Chondrocyte (in vitro differentiated cells): ENCODE data around the gene GASK1B. TPM values are rescaled to one million over a fixed set of nuclear protein-coding genes. Genes with fewer than 3 reads are reported as not detected.

ENCODE experiments used
- DNase-seq: peaks from one replicate; pipeline ENCODE4 v3.0.0; 2021; ENCODE audit warnings: mixed read lengths, low spot score
- H3K27ac Mint-ChIP-seq: one replicate; pipeline ENCODE4 v1.8.0; 2021; ENCODE audit warnings: mild to moderate bottlenecking, moderate library complexity, mixed read lengths; ENCODE audit not compliant: unreplicated experiment
- H3K27me3 Mint-ChIP-seq: 2 replicates; pipeline ENCODE4 v1.8.0; 2021; ENCODE audit warnings: low read depth, mixed read lengths
- H3K36me3 Mint-ChIP-seq: 2 replicates; pipeline ENCODE4 v1.8.0; 2021; ENCODE audit warnings: low read depth, mixed read lengths
- H3K4me1 Mint-ChIP-seq: 2 replicates; pipeline ENCODE4 v1.8.0; 2021; ENCODE audit warnings: low read depth, mild to moderate bottlenecking, mixed read lengths
- H3K4me3 Mint-ChIP-seq: one replicate; pipeline ENCODE4 v1.8.0; 2021; ENCODE audit warnings: mild to moderate bottlenecking, moderate library complexity, mixed read lengths; ENCODE audit not compliant: unreplicated experiment
- H3K9me3 Mint-ChIP-seq: 2 replicates; pipeline ENCODE4 v1.8.0; 2021; ENCODE audit warnings: low read depth, mixed read lengths
- CTCF ChIP-seq: fragments of 200-600 bp; sonication (generic); IDR thresholded peaks from 2 replicates; pipeline ENCODE4 v1.5.0; 2021; ENCODE audit warnings: antibody characterized with exemption, mild to moderate bottlenecking, moderate library complexity
- total RNA-seq: library from RNA; stranded (reverse); gene quantifications from 3 replicates; pipeline ENCODE4 v1.2.1, GENCODE V29; 2021

GASK1B gene
- total RNA-seq, 1 donor from 2014 or later: 37.6 TPM

GRCh38 chr4:158146736-158147135 lies 26.1 kb downstream of the GASK1B start:
- TF ChIP-seq CTCF: no peak
- Mint-ChIP-seq H3K4me1 (peaks cover 10% of the 10 kb centered on the region), H3K4me3 (no peak overlapping the region), H3K27me3 (no peaks in the 10 kb centered on the region), H3K36me3 (peaks cover 13% of the 10 kb centered on the region), H3K9me3 (peaks cover 2% of the 10 kb centered on the region), H3K27ac (no peak overlapping the region)
- DNase-seq: no peak

- H3K36me3 Mint-ChIP-seq: peaks cover 1% of the 10 kb centered on the region
- DNase-seq: no peak
- H3K4me3 Mint-ChIP-seq: no peak overlapping the region
- TF ChIP-seq CTCF: no peak
- no peaks in the 10 kb centered on the region for H3K9me3 Mint-ChIP-seq
- H3K4me1 Mint-ChIP-seq: peaks cover 25% of the 10 kb centered on the region
- H3K27me3 Mint-ChIP-seq: no peaks in the 10 kb centered on the region
- H3K27ac Mint-ChIP-seq: no peak overlapping the region
These were observed 33.7 kb downstream of the GASK1B start for GRCh38 chr4:158139086-158139485.

GRCh38 chr4:158134222-158134621 lies 38.6 kb downstream of the GASK1B start:
- Mint-ChIP-seq H3K4me1 (peaks cover 20% of the 10 kb centered on the region), H3K36me3 (peaks cover 10% of the 10 kb centered on the region)

GRCh38 chr4:158133551-158133950 lies 39.3 kb downstream of the GASK1B start:
- H3K27me3 Mint-ChIP-seq: no peaks in the 10 kb centered on the region
- DNase-seq: no peak
- TF ChIP-seq CTCF: no peak
- no peak overlapping the region for H3K27ac Mint-ChIP-seq
- H3K4me3 Mint-ChIP-seq: no peak overlapping the region
- H3K9me3 Mint-ChIP-seq: no peaks in the 10 kb centered on the region
- peaks cover 15% of the 10 kb centered on the region for H3K4me1 Mint-ChIP-seq
- H3K36me3 Mint-ChIP-seq: peaks cover 12% of the 10 kb centered on the region

More at GRCh38 chr4:158134222-158134621, 38.6 kb downstream of the GASK1B start:
- no peak for TF ChIP-seq CTCF
- no peak overlapping the region for H3K27ac Mint-ChIP-seq
- no peak for DNase-seq
- no peaks in the 10 kb centered on the region for H3K9me3 Mint-ChIP-seq
- H3K27me3 Mint-ChIP-seq: no peaks in the 10 kb centered on the region
- no peak overlapping the region for H3K4me3 Mint-ChIP-seq

- H3K4me1 Mint-ChIP-seq: peaks cover 8% of the 10 kb centered on the region
- no peak for DNase-seq
- H3K4me3 Mint-ChIP-seq: no peak overlapping the region
- H3K27ac Mint-ChIP-seq: no peak overlapping the region
- no peaks in the 10 kb centered on the region for H3K9me3 Mint-ChIP-seq
- H3K36me3 Mint-ChIP-seq: peaks cover 17% of the 10 kb centered on the region
- TF ChIP-seq CTCF: no peak
- H3K27me3 Mint-ChIP-seq: no peaks in the 10 kb centered on the region
These were observed 41.8 kb downstream of the GASK1B start for GRCh38 chr4:158131027-158131426.
